Amygdala (tissue), 56 donors: ENCODE results near the gene UBL3.

ENCODE experiments used
- DNase-seq, 56 donors: peaks; one replicate each; lab custom pipeline; 2025; lab: John Stamatoyannopoulos, UW

Gene UBL3

GRCh38 chr13:29763436-29764180 is 86.8 kb downstream of the UBL3 start:
- no peak for DNase-seq

- DNase-seq, result no peak
Observed at GRCh38 chr13:29761815-29762214, 88.6 kb downstream of the UBL3 start.

- DNase-seq, result no peak
Observed at GRCh38 chr13:29761160-29761559, 89.3 kb downstream of the UBL3 start.

GRCh38 chr13:29760544-29760943 is 89.9 kb downstream of the UBL3 start:
- DNase-seq, result no peak

- DNase-seq, result peak in 12 of 56 donors; percentile 5 to 42 (median 16)
Observed at GRCh38 chr13:29758531-29759114, 91.8 kb downstream of the UBL3 start.

- no peak for DNase-seq
Observed at GRCh38 chr13:29756506-29756905, 93.9 kb downstream of the UBL3 start.

GRCh38 chr13:29754473-29754806 is 96.0 kb downstream of the UBL3 start:
- DNase-seq, result peak in 1 of 56 donors; percentile 3

- DNase-seq, result no peak
Observed at GRCh38 chr13:29753618-29754472, 96.6 kb downstream of the UBL3 start.

- no peak for DNase-seq
Observed at GRCh38 chr13:29752175-29752574, 98.2 kb downstream of the UBL3 start.

GRCh38 chr13:29750183-29750530 is 100.3 kb downstream of the UBL3 start:
- DNase-seq, result no peak

- DNase-seq, result peak in 1 of 56 donors; percentile 8
Observed at GRCh38 chr13:29749401-29750182, 100.8 kb downstream of the UBL3 start.

GRCh38 chr13:29748097-29748496 is 102.3 kb downstream of the UBL3 start:
- no peak for DNase-seq

GRCh38 chr13:29746148-29746677 is 104.2 kb downstream of the UBL3 start:
- no peak for DNase-seq

- DNase-seq, result no peak
Observed at GRCh38 chr13:29745704-29746103, 104.7 kb downstream of the UBL3 start.

GRCh38 chr13:29743201-29743786 is 107.1 kb downstream of the UBL3 start:
- DNase-seq, result no peak

GRCh38 chr13:29740961-29741360 is 109.5 kb downstream of the UBL3 start:
- no peak for DNase-seq

- DNase-seq, result no peak
Observed at GRCh38 chr13:29737061-29737460, 113.4 kb downstream of the UBL3 start.

GRCh38 chr13:29733147-29733611 is 117.2 kb downstream of the UBL3 start:
- no peak for DNase-seq

GRCh38 chr13:29730253-29730652 is 120.2 kb downstream of the UBL3 start:
- no peak for DNase-seq

- DNase-seq, result no peak
Observed at GRCh38 chr13:29722415-29722814, 128.0 kb downstream of the UBL3 start.
